GM12878 (cell line): Measurements from ENCODE around the gene OR52D1. TPM values are rescaled to one million over a fixed set of nuclear protein-coding genes. Genes with fewer than 3 reads are reported as not detected.

Experiments used
- ATAC-seq: fragments of 200-7000 bp; cut with Tn5 transposase; 3 replicates; pipeline ENCODE4 v1.9.1; 2020; ENCODE audit warnings: mild to moderate bottlenecking, moderate library complexity
- BruUV-seq: library from RNA; stranded (reverse); fragments of 400-500 nt; replicated peaks from 2 replicates; lab custom pipeline; 2021; lab: Mats Ljungman, UMichigan
- CTCF ChIA-PET: fragments of 300-600 bp; sonication (Branson Sonifier 250); formaldehyde crosslinking; extraction: SDS; loops from one replicate; lab custom pipeline; 2021; ENCODE audit warnings: inconsistent platforms; lab: Yijun Ruan, JAX
- POLR2A ChIA-PET: fragments of 350-600 bp; formaldehyde crosslinking; extraction: SDS; loops from one replicate; lab custom pipeline; 2021; ENCODE audit warnings: inconsistent platforms; lab: Charles Lee
- RAD21 ChIA-PET: fragments of 300-600 bp; sonication (Branson Sonifier 250); formaldehyde crosslinking; loops from one replicate; lab custom pipeline; 2023; ENCODE audit warnings: antibody characterized with exemption; ENCODE audit not compliant: unreplicated experiment; lab: Charles Lee
- SMC1A ChIA-PET: fragments of 300-600 bp; sonication (Branson Sonifier 250); formaldehyde crosslinking; loops from one replicate; lab custom pipeline; 2023; ENCODE audit not compliant: unreplicated experiment, uncharacterized antibody; lab: Charles Lee
- DNase-seq: peaks from one replicate; pipeline ENCODE4 v3.0.0-alpha.2; 2011; ENCODE audit warnings: low read depth, low spot score
- FAIRE-seq: peaks from 3 replicates; lab custom pipeline; 2011; peaks lifted over from hg19 to GRCh38; lab: Jason Lieb, UNC
- H2AFZ ChIP-seq: 2 replicates; pipeline ENCODE4 v1.6.0; 2011; ENCODE audit warnings: low read depth, low read length, control low read depth; ENCODE audit not compliant: control insufficient read depth
- H3K27ac ChIP-seq: 2 replicates; pipeline ENCODE4 v1.5.1; 2011; ENCODE audit warnings: control low read depth; ENCODE audit not compliant: control insufficient read depth, insufficient read depth
- H3K27me3 ChIP-seq, 2 experiments: replicated peaks in 1 of 2; 2 replicates each; pipeline versions ENCODE4 v1.6.0 to v1.6.1; 2011; ENCODE audit warnings: low read length in 1 of 2; ENCODE audit not compliant: control insufficient read depth in 2 of 2, insufficient read depth in 2 of 2
- H3K36me3 ChIP-seq, 2 experiments: 2 replicates each; pipeline ENCODE4 v1.5.1; 2011; ENCODE audit warnings: low read length in 1 of 2; ENCODE audit not compliant: control insufficient read depth in 2 of 2, insufficient read depth in 2 of 2
- H3K4me1 ChIP-seq: 2 replicates; pipeline ENCODE4 v1.6.1; 2011; ENCODE audit warnings: mild to moderate bottlenecking, low read length, moderate library complexity, mixed read lengths; ENCODE audit not compliant: control insufficient read depth, insufficient read depth
- H3K4me2 ChIP-seq: 2 replicates; pipeline ENCODE4 v1.6.0; 2011; ENCODE audit warnings: control low read depth; ENCODE audit not compliant: control insufficient read depth, insufficient read depth
- H3K4me3 ChIP-seq: fragments of 200-600 bp; sonication (generic); 2 replicates; pipeline ENCODE4 v1.5.1; 2016
- H3K79me2 ChIP-seq: 2 replicates; pipeline ENCODE4 v1.6.0; 2011; ENCODE audit warnings: low read length; ENCODE audit not compliant: control insufficient read depth, insufficient read depth
- H3K9ac ChIP-seq: 2 replicates; pipeline ENCODE4 v1.8.0; 2011; ENCODE audit warnings: low read length, control low read depth, mixed read lengths; ENCODE audit not compliant: control insufficient read depth, insufficient read depth
- H3K9me3 ChIP-seq: replicated peaks from 3 replicates; pipeline ENCODE4 v1.5.1; 2011; ENCODE audit warnings: mild to moderate bottlenecking, low read length; ENCODE audit not compliant: control insufficient read depth, insufficient read depth
- H4K20me1 ChIP-seq: 2 replicates; pipeline ENCODE4 v1.6.0; 2011; ENCODE audit not compliant: control insufficient read depth, insufficient read depth
- CHD2 ChIP-seq: IDR thresholded peaks from 2 replicates; pipeline ENCODE4 v1.6.1; 2011; ENCODE audit warnings: low read depth, low read length, improper control_type of control experiment, borderline replicate concordance
- CREM ChIP-seq: IDR thresholded peaks from 2 replicates; pipeline ENCODE4 v1.6.1; 2014; ENCODE audit warnings: antibody characterized with exemption, low read depth
- ETV6 ChIP-seq, 2 experiments: fragments of 450-650 bp in 1 of 2; IDR thresholded peaks in 1 of 2; conservative IDR thresholded peaks in 1 of 2; 2 replicates each; pipeline ENCODE4 v1.6.1; 2014; ENCODE audit warnings: antibody characterized with exemption in 1 of 2, borderline replicate concordance in 1 of 2, low read depth in 1 of 2, mild to moderate bottlenecking in 1 of 2, moderate library complexity in 1 of 2
- IRF4 ChIP-seq: IDR thresholded peaks from 2 replicates; pipeline ENCODE4 v1.6.1; 2011; ENCODE audit warnings: low read depth, low read length
- IRF5 ChIP-seq: fragments of 450-650 bp; IDR thresholded peaks from 2 replicates; pipeline ENCODE4 v1.6.1; 2017; ENCODE audit warnings: borderline replicate concordance
- JUNB ChIP-seq: IDR thresholded peaks from 2 replicates; pipeline ENCODE4 v1.6.1; 2016; ENCODE audit warnings: antibody characterized with exemption, mild to moderate bottlenecking
- MYB ChIP-seq: fragments of 150-350 bp; IDR thresholded peaks from 2 replicates; pipeline ENCODE4 v1.6.1; 2014; ENCODE audit warnings: mild to moderate bottlenecking, low read depth, low read length, borderline replicate concordance
- NBN ChIP-seq: fragments of 450-650 bp; IDR thresholded peaks from 2 replicates; pipeline ENCODE4 v1.6.1; 2016
- NR2C1 ChIP-seq: fragments of 450-650 bp; IDR thresholded peaks from 2 replicates; pipeline ENCODE4 v1.6.1; 2017; ENCODE audit warnings: antibody characterized with exemption, mild to moderate bottlenecking, moderate library complexity
- POLR2AphosphoS2 ChIP-seq: IDR thresholded peaks from 2 replicates; pipeline ENCODE4 v1.6.1; 2011; ENCODE audit warnings: low read depth, mild to moderate bottlenecking, low read length, improper control_type of control experiment, moderate library complexity
- RELA ChIP-seq: fragments of 450-650 bp; IDR thresholded peaks from 2 replicates; pipeline ENCODE4 v1.8.0; 2014; ENCODE audit warnings: borderline replicate concordance; ENCODE audit not compliant: partially characterized antibody
- SMARCA5 ChIP-seq: fragments of 450-650 bp; IDR thresholded peaks from 2 replicates; pipeline ENCODE4 v1.6.1; 2017; ENCODE audit warnings: mild to moderate bottlenecking
- SMC3 ChIP-seq: IDR thresholded peaks from 2 replicates; pipeline ENCODE4 v1.6.1; 2011; ENCODE audit warnings: low read length, improper control_type of control experiment, borderline replicate concordance
- SRF ChIP-seq, 2 experiments: IDR thresholded peaks; 2 replicates each; pipeline ENCODE4 v1.6.1; 2011; ENCODE audit warnings: low read depth in 2 of 2, low read length in 2 of 2, mild to moderate bottlenecking in 1 of 2, moderate library complexity in 1 of 2
- ZNF384 ChIP-seq: IDR thresholded peaks from 2 replicates; pipeline ENCODE4 v1.6.1; 2012; ENCODE audit warnings: low read depth, mild to moderate bottlenecking, low read length, improper control_type of control experiment, borderline replicate concordance
- ZNF687 ChIP-seq: fragments of 450-650 bp; IDR thresholded peaks from 2 replicates; pipeline ENCODE4 v1.6.1; 2017; ENCODE audit warnings: mild to moderate bottlenecking, moderate library complexity
- WGBS: methylation state at CpG from one replicate; pipeline ENCODE4 v1.1.6; 2016; ENCODE audit warnings: low lambda C conversion rate; ENCODE audit not compliant: insufficient replicate concordance, insufficient coverage; ENCODE audit errors: missing lambda C conversion rate; 5-methylcytosine and 5-hydroxymethylcytosine counted together
- in situ Hi-C: fragments of 300-500 bp; cut with MboI; formaldehyde crosslinking; loops from 9 replicates; pipeline ENCODE4 v1.14.3; 2018; ENCODE audit warnings: mixed read lengths
- intact Hi-C: fragments of 100-400 bp; cut with micrococcal nuclease; formaldehyde crosslinking; loops from one replicate; pipeline ENCODE4 v1.14.2; 2022; ENCODE audit not compliant: unreplicated experiment
- polyA plus RNA-seq, 11 experiments: library from polyadenylated mRNA; depleted of rRNA in 4 of 11; unstranded in 6 of 11; stranded (reverse) in 5 of 11; fragments of >200 nt; fragmentation: Nextera tagmentation in 4 of 11; fragmentation: Illumina TruSeq in 1 of 11; extraction: Ambion mirVana in 4 of 11; extraction: Trizol in 1 of 11; gene quantifications; 1 replicate in 1 of 11; 2 replicates in 10 of 11; pipeline versions ENCODE4 v1.2.1 to v1.2.3, GENCODE V29; 2011 to 2016; ENCODE audit warnings: inconsistent platforms in 2 of 11, missing spikeins in 2 of 11, low read depth in 1 of 11
- total RNA-seq, 4 experiments: library from RNA; depleted of rRNA in 3 of 4; stranded (reverse); fragments of >200 nt in 3 of 4; fragmentation: Illumina TruSeq in 1 of 4; extraction: Trizol in 1 of 4; gene quantifications; 2 replicates each; pipeline versions ENCODE4 v1.2.1 to v1.2.3, GENCODE V29; 2013 to 2021

The OR52D1 gene
- total and polyA plus RNA-seq, 10 of the 15 experiments (the other 5 are each of a cell fraction or from before 2014, with no cell fraction given): not detected

- BruUV-seq: no TSS peak
- Histone ChIP-seq H4K20me1 (no peaks in the 10 kb centered on the region), H3K36me3 (no peaks in the 10 kb centered on the region), H3K4me2 (no peak overlapping the region), H3K9ac (no peak overlapping the region), H3K9me3 (no peaks in the 10 kb centered on the region), H3K27me3 (no peaks in the 10 kb centered on the region; a peak in 1 of 4 replicates), H3K79me2 (no peaks in the 10 kb centered on the region), H3K27ac (no peak overlapping the region), H3K4me1 (no peaks in the 10 kb centered on the region), H3K4me3 (no peak overlapping the region), H2AFZ (no peak overlapping the region)
- intact Hi-C loops: no loop called here
- 49% methylated on average over 9 of the region's 9 CpGs for WGBS
- no peak for DNase-seq
- TF ChIP-seq JUNB: no peak
- TF ChIP-seq CHD2: no peak
- no peak for TF ChIP-seq SMC3
- no peak for TF ChIP-seq POLR2AphosphoS2
- TF ChIP-seq ZNF384: no peak
- TF ChIP-seq NR2C1: no peak
- TF ChIP-seq SRF (IDR thresholded peaks at IDR 0.05; ENCODE audit: low read depth in 2 of 2, low read length in 2 of 2): no peak
- TF ChIP-seq MYB: no peak
- TF ChIP-seq NBN: no peak
- no peak for TF ChIP-seq ZNF687
- TF ChIP-seq CREM: no peak
- no peak for TF ChIP-seq RELA
- no peak for TF ChIP-seq IRF5
- no peak for TF ChIP-seq ETV6 (conservative IDR thresholded peaks at IDR 0.05 in 1 of 2, IDR thresholded peaks at IDR 0.05 in 1 of 2; ENCODE audit: borderline replicate concordance in 1 of 2, low read depth in 1 of 2)
- no peak for TF ChIP-seq IRF4
- TF ChIP-seq SMARCA5: no peak
- ChIA-PET POLR2A (no interaction called here), RAD21 (interaction anchor here (1.2 kb wide), 1 partner anchor 19 kb away, joined by 3 read pairs; no protein-coding TSS in a partner anchor), SMC1A (interaction anchor here (0.5 to 2.4 kb wide), 5 partner anchors 8 to 817 kb away, joined by 3 to 7 read pairs (median 3); no protein-coding TSS in a partner anchor), CTCF (interaction anchor here (0.5 to 2.3 kb wide), 3 partner anchors 14 to 34 kb away, joined by 3 to 7 read pairs (median 3); no protein-coding TSS in a partner anchor)
- no peak for FAIRE-seq
- no peak for ATAC-seq
- in situ Hi-C loops: no loop called here
Measured at GRCh38 chr11:5505363-5506048, 17.0 kb downstream of the OR52D1 start.
